Fibroblast of pulmonary artery (primary cell): ENCODE results near the gene PDE7B.

Experiments used
- DNase-seq: peaks from one replicate; pipeline ENCODE4 v3.0.0-alpha.2; 2010; ENCODE audit warnings: low read depth
- H3K4me3 ChIP-seq: replicated peaks from 2 replicates; pipeline ENCODE4 v1.5.1; 2011; ENCODE audit warnings: low read depth, mild to moderate bottlenecking, control low read depth, low read length, moderate library complexity
- TF ChIP-seq, protein P1 (sequence below): IDR thresholded peaks from 2 replicates; pipeline ENCODE4 v1.5.1; 2011; ENCODE audit warnings: mild to moderate bottlenecking, control low read depth, low read length, inconsistent platforms; ENCODE audit errors: missing control alignments

The PDE7B gene

DNA sequence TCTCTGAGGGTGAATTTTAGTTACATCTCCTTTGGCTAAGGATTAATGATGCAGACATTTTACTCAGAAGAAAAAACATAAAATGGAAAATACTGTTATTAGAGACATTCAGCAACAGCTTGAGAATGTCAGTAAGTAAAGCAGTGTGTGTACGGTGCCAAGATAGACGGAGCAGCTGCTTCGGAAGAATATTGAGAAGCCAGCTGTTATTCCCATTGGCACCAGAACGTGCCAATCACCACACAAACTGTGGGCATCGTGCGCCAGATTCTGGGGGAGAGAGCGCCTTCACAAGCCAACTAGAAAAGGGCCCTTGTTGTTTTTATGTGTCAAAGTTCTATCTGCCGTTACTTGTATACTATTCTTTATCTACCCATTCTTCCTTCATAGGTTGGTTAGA lies 235.2 kb downstream of the PDE7B start:
- TF ChIP-seq, protein P1, sequence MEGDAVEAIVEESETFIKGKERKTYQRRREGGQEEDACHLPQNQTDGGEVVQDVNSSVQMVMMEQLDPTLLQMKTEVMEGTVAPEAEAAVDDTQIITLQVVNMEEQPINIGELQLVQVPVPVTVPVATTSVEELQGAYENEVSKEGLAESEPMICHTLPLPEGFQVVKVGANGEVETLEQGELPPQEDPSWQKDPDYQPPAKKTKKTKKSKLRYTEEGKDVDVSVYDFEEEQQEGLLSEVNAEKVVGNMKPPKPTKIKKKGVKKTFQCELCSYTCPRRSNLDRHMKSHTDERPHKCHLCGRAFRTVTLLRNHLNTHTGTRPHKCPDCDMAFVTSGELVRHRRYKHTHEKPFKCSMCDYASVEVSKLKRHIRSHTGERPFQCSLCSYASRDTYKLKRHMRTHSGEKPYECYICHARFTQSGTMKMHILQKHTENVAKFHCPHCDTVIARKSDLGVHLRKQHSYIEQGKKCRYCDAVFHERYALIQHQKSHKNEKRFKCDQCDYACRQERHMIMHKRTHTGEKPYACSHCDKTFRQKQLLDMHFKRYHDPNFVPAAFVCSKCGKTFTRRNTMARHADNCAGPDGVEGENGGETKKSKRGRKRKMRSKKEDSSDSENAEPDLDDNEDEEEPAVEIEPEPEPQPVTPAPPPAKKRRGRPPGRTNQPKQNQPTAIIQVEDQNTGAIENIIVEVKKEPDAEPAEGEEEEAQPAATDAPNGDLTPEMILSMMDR: no peak
- H3K4me3 ChIP-seq: no peak overlapping the region
- DNase-seq: peak; percentile 55

DNA sequence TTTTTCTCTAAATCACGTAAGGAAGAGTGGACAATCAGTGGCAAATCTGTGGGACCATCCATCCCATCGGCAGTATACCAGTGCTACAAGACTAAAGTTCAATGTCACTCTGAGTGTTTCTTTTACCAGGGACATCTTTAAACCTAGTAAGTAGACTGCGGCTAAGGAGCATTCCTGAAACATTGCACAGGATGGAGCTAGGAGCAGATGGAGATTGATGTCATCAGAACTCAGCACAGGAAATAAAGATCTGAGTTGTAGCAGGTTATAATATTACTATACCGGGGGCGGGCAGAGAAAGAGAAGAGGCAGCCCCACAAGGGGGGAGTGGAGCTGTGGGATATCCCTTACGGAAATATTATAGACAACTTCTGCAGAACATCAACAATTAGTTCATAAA lies 236.5 kb downstream of the PDE7B start:
- DNase-seq: peak; percentile 46
- TF ChIP-seq, protein P1: no peak
- H3K4me3 ChIP-seq: no peak overlapping the region

DNA sequence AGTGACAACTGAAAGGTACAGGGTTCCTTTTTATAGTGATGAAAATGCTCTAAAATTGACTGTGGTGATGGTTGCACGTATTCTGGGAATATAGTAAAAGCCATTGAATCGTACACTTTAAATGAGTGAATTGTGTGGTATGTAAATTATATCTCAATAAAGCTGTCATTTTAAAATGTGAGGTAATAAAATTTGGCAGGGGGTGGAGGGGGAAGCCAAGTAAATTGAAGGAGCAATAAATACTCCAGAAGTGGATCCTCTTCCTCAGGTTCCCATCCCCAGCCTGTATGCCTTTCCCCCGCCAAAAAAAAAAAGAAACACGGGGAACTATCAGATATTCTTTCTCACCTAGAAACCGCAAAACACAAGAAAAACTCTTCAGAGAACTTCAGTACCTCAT lies 237.2 kb downstream of the PDE7B start:
- no peak overlapping the region for H3K4me3 ChIP-seq

DNA sequence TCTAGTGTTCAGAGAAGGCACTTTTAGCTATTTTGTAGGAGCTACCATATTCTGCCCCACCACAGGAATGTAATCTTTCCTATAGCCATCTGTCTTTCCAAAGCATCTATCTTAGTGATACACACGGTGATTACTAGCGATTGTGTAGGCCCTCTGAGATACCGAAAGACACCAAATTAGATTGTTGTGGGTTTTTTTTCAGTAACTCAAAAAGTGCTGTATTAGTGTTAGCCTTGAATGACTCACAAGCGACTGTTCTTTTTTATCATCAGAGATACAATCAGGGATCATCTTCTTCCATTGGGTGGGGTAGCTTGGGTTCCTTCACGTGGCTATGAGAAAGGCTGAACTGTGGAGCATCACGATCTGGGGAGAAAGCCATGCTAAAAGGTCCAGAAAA lies 238.4 kb downstream of the PDE7B start:
- no peak overlapping the region for H3K4me3 ChIP-seq
- DNase-seq: no peak
- TF ChIP-seq, protein P1: no peak

More for the DNA sequence above, 237.2 kb downstream of the PDE7B start:
- DNase-seq: no peak
- TF ChIP-seq, protein P1: no peak

DNA sequence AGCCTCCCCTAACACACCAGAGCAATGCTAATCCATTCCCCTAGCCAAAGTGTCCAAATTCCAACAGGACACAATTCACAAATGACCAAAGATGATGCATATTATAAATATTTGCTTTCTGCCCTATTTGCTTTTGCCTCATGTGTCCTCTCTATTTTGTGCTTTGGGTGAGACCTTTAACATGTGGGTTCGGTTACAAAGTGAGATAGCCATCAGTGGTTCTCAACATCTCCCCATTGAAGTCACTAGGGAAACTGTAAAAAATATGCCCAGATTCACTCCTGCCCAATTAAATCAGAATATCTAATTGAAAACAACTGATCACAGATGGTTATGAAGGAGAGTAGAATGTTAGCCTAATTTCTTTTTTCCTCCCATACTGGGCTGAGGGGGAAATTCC lies 239.4 kb downstream of the PDE7B start:
- DNase-seq: no peak
- no peak overlapping the region for H3K4me3 ChIP-seq
- TF ChIP-seq, protein P1: no peak

GRCh38 chr6:136092897-136093296 lies 241.4 kb downstream of the PDE7B start:
- no peak for DNase-seq
- TF ChIP-seq, protein P1: no peak
- H3K4me3 ChIP-seq: no peak overlapping the region

- TF ChIP-seq, protein P1: no peak
- DNase-seq: no peak
Observed at GRCh38 chr6:136093835-136094234, 242.3 kb downstream of the PDE7B start.

More at GRCh38 chr6:136093835-136094234, 242.3 kb downstream of the PDE7B start:
- H3K4me3 ChIP-seq: no peak overlapping the region
